ENCODE measurements around the gene SRGAP1.

SRGAP1 gene

GRCh38 chr12:64083285-64084210 lies 239.0 kb downstream of the SRGAP1 start:
- H3K27ac ChIP-seq (ENCODE audit: insufficient read depth in 1 of 2, low read depth in 1 of 2, low read length in 2 of 2, poor library complexity in 1 of 2, severe bottlenecking in 2 of 2) = no peak overlapping the region
- no peaks in the 10 kb centered on the region for H3K27me3 ChIP-seq (replicated peaks in 2 of 5; ENCODE audit: control insufficient read depth in 4 of 5, insufficient read depth in 5 of 5, low read length in 4 of 5)
- H3K36me3 ChIP-seq (ENCODE audit: control insufficient read depth in 4 of 4, insufficient read depth in 4 of 4, low read length in 3 of 4) = no peaks in the 10 kb centered on the region
- POLR2A ChIA-PET = no interaction called here
- peak in 2 of 3 donors; percentile 3 to 21 for DNase-seq
- CTCF ChIA-PET = no interaction called here
- WGBS (ENCODE audit: insufficient coverage) = 28% methylated on average over 3 of the region's 6 CpGs
- H3K4me1 ChIP-seq (ENCODE audit: control extremely low read depth in 1 of 4, control insufficient read depth in 4 of 4, insufficient read depth in 4 of 4, low read length in 3 of 4) = peaks cover 0 to 10% (median 5%) of the 10 kb centered on the region in 4 experiments
- no peaks in the 10 kb centered on the region for H3K9me3 ChIP-seq (ENCODE audit: control extremely low read depth in 1 of 5, control insufficient read depth in 4 of 5, insufficient read depth in 2 of 5, low read depth in 1 of 5, low read length in 4 of 5)
- no peak overlapping the region for H3K4me3 ChIP-seq (ENCODE audit: control insufficient read depth in 1 of 7, extremely low read depth in 1 of 7, insufficient read depth in 4 of 7, low read depth in 2 of 7, low read length in 6 of 7)

GRCh38 chr12:64085154-64085553 lies 240.7 kb downstream of the SRGAP1 start:
- Histone ChIP-seq H3K27me3 (replicated peaks in 2 of 5; ENCODE audit: control insufficient read depth in 4 of 5, insufficient read depth in 5 of 5, low read length in 4 of 5) (no peaks in the 10 kb centered on the region), H3K9me3 (ENCODE audit: control extremely low read depth in 1 of 5, control insufficient read depth in 4 of 5, insufficient read depth in 2 of 5, low read depth in 1 of 5, low read length in 4 of 5) (no peaks in the 10 kb centered on the region), H3K4me1 (ENCODE audit: control extremely low read depth in 1 of 4, control insufficient read depth in 4 of 4, insufficient read depth in 4 of 4, low read length in 3 of 4) (peaks cover 0 to 21% (median 7%) of the 10 kb centered on the region in 4 experiments), H3K27ac (ENCODE audit: insufficient read depth in 1 of 2, low read depth in 1 of 2, low read length in 2 of 2, poor library complexity in 1 of 2, severe bottlenecking in 2 of 2) (no peak overlapping the region), H3K4me3 (ENCODE audit: control insufficient read depth in 1 of 7, extremely low read depth in 1 of 7, insufficient read depth in 4 of 7, low read depth in 2 of 7, low read length in 6 of 7) (no peak overlapping the region), H3K36me3 (ENCODE audit: control insufficient read depth in 4 of 4, insufficient read depth in 4 of 4, low read length in 3 of 4) (no peaks in the 10 kb centered on the region)
- DNase-seq = no peak
- WGBS (ENCODE audit: insufficient coverage) = 100% methylated on average over 2 of the region's 4 CpGs
- CTCF ChIA-PET = no interaction called here
- POLR2A ChIA-PET = no interaction called here

- no peak overlapping the region for H3K27ac ChIP-seq (ENCODE audit: insufficient read depth in 1 of 2, low read depth in 1 of 2, low read length in 2 of 2, poor library complexity in 1 of 2, severe bottlenecking in 2 of 2)
- no peaks in the 10 kb centered on the region for H3K27me3 ChIP-seq (replicated peaks in 2 of 5; ENCODE audit: control insufficient read depth in 4 of 5, insufficient read depth in 5 of 5, low read length in 4 of 5)
- H3K9me3 ChIP-seq (ENCODE audit: control extremely low read depth in 1 of 5, control insufficient read depth in 4 of 5, insufficient read depth in 2 of 5, low read depth in 1 of 5, low read length in 4 of 5) = no peaks in the 10 kb centered on the region
- ChIA-PET POLR2A (no interaction called here), CTCF (no interaction called here)
- H3K4me3 ChIP-seq (ENCODE audit: control insufficient read depth in 1 of 7, extremely low read depth in 1 of 7, insufficient read depth in 4 of 7, low read depth in 2 of 7, low read length in 6 of 7) = no peak overlapping the region
- H3K4me1 ChIP-seq (ENCODE audit: control extremely low read depth in 1 of 4, control insufficient read depth in 4 of 4, insufficient read depth in 4 of 4, low read length in 3 of 4) = peaks cover 0 to 22% (median 7%) of the 10 kb centered on the region in 4 experiments
- no peaks in the 10 kb centered on the region for H3K36me3 ChIP-seq (ENCODE audit: control insufficient read depth in 4 of 4, insufficient read depth in 4 of 4, low read length in 3 of 4)
- 100% methylated on average over 1 of the region's 4 CpGs for WGBS (ENCODE audit: insufficient coverage)
- no peak for DNase-seq
Measured at GRCh38 chr12:64085996-64086395, 241.5 kb downstream of the SRGAP1 start.

DNA sequence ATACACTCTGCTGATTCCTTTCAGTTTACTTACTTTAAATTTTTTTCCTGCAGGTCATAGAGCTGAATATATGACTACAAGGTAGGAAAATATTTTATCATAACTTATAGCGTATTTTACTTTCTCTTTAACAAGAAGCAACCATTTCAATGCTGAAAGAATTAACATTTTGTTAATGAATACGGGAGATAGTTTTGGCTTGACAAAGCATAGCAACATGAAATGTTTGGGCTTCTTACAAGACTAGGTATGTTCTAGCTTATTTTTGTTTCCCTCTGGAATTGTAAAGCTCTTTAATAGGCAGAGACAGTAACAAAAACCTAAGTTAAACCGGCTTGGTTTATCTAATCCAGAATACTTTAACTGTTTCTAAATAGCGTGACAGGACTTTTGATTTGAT lies 242.4 kb downstream of the SRGAP1 start:
- Histone ChIP-seq H3K9me3 (ENCODE audit: control extremely low read depth in 1 of 5, control insufficient read depth in 4 of 5, insufficient read depth in 2 of 5, low read depth in 1 of 5, low read length in 4 of 5) (no peaks in the 10 kb centered on the region), H3K36me3 (ENCODE audit: control insufficient read depth in 4 of 4, insufficient read depth in 4 of 4, low read length in 3 of 4) (no peaks in the 10 kb centered on the region), H3K27ac (ENCODE audit: insufficient read depth in 1 of 2, low read depth in 1 of 2, low read length in 2 of 2, poor library complexity in 1 of 2, severe bottlenecking in 2 of 2) (no peak overlapping the region), H3K4me1 (ENCODE audit: control extremely low read depth in 1 of 4, control insufficient read depth in 4 of 4, insufficient read depth in 4 of 4, low read length in 3 of 4) (peaks cover 0 to 22% (median 7%) of the 10 kb centered on the region in 4 experiments), H3K4me3 (ENCODE audit: control insufficient read depth in 1 of 7, extremely low read depth in 1 of 7, insufficient read depth in 4 of 7, low read depth in 2 of 7, low read length in 6 of 7) (no peak overlapping the region), H3K27me3 (replicated peaks in 2 of 5; ENCODE audit: control insufficient read depth in 4 of 5, insufficient read depth in 5 of 5, low read length in 4 of 5) (no peaks in the 10 kb centered on the region)
- CTCF ChIA-PET = no interaction called here
- POLR2A ChIA-PET = no interaction called here
- DNase-seq = no peak
- WGBS (ENCODE audit: insufficient coverage) = no CpG with 5 or more reads among the region's 4 CpGs

DNA sequence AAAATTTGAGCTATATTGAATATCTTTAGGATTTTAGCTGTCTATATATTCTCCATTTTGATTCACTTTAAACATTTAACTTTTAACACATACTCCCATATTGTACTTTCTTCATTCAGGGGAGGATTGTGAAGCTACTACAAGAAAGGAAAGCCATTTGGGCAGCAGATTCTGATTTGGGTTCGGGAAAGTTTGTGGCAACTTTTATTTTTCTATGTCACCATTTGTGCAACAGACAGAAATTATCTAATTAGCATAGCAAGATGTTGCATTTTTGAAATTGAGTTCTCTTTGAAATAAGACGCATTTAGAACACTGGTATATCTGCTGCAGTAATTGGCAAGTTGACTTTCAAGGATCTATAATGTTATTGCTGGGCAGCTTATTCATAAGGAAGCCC lies 243.3 kb downstream of the SRGAP1 start:
- POLR2A ChIA-PET = no interaction called here
- no peaks in the 10 kb centered on the region for H3K27me3 ChIP-seq (replicated peaks in 2 of 5; ENCODE audit: control insufficient read depth in 4 of 5, insufficient read depth in 5 of 5, low read length in 4 of 5)
- H3K4me1 ChIP-seq (ENCODE audit: control extremely low read depth in 1 of 4, control insufficient read depth in 4 of 4, insufficient read depth in 4 of 4, low read length in 3 of 4) = peaks cover 0 to 22% (median 7%) of the 10 kb centered on the region in 4 experiments
- H3K27ac ChIP-seq (ENCODE audit: insufficient read depth in 1 of 2, low read depth in 1 of 2, low read length in 2 of 2, poor library complexity in 1 of 2, severe bottlenecking in 2 of 2) = no peak overlapping the region
- CTCF ChIA-PET = no interaction called here
- no CpG with 5 or more reads among the region's 2 CpGs for WGBS (ENCODE audit: insufficient coverage)
- H3K36me3 ChIP-seq (ENCODE audit: control insufficient read depth in 4 of 4, insufficient read depth in 4 of 4, low read length in 3 of 4) = no peaks in the 10 kb centered on the region
- no peaks in the 10 kb centered on the region for H3K9me3 ChIP-seq (ENCODE audit: control extremely low read depth in 1 of 5, control insufficient read depth in 4 of 5, insufficient read depth in 2 of 5, low read depth in 1 of 5, low read length in 4 of 5)
- H3K4me3 ChIP-seq (ENCODE audit: control insufficient read depth in 1 of 7, extremely low read depth in 1 of 7, insufficient read depth in 4 of 7, low read depth in 2 of 7, low read length in 6 of 7) = no peak overlapping the region
- DNase-seq = no peak

GRCh38 chr12:64088431-64089349 lies 244.2 kb downstream of the SRGAP1 start:
- CTCF ChIA-PET = interaction anchor here (0.5 to 0.8 kb wide), 2 partner anchors 8 to 239 kb away, joined by 3 read pairs; no protein-coding TSS in a partner anchor
- Histone ChIP-seq H3K4me1 (ENCODE audit: control extremely low read depth in 1 of 4, control insufficient read depth in 4 of 4, insufficient read depth in 4 of 4, low read length in 3 of 4) (peaks cover 0 to 22% (median 7%) of the 10 kb centered on the region in 4 experiments), H3K36me3 (ENCODE audit: control insufficient read depth in 4 of 4, insufficient read depth in 4 of 4, low read length in 3 of 4) (no peaks in the 10 kb centered on the region), H3K27me3 (replicated peaks in 2 of 5; ENCODE audit: control insufficient read depth in 4 of 5, insufficient read depth in 5 of 5, low read length in 4 of 5) (no peaks in the 10 kb centered on the region), H3K9me3 (ENCODE audit: control extremely low read depth in 1 of 5, control insufficient read depth in 4 of 5, insufficient read depth in 2 of 5, low read depth in 1 of 5, low read length in 4 of 5) (no peaks in the 10 kb centered on the region), H3K4me3 (ENCODE audit: control insufficient read depth in 1 of 7, extremely low read depth in 1 of 7, insufficient read depth in 4 of 7, low read depth in 2 of 7, low read length in 6 of 7) (no peak overlapping the region), H3K27ac (ENCODE audit: insufficient read depth in 1 of 2, low read depth in 1 of 2, low read length in 2 of 2, poor library complexity in 1 of 2, severe bottlenecking in 2 of 2) (no peak overlapping the region)
- WGBS (ENCODE audit: insufficient coverage) = 78% methylated on average over 12 of the region's 12 CpGs
- POLR2A ChIA-PET = no interaction called here
- peak; percentile 54 to 85 (median 82) for DNase-seq

GRCh38 chr12:64090047-64090446 lies 245.5 kb downstream of the SRGAP1 start:
- ChIA-PET POLR2A (no interaction called here), CTCF (no interaction called here)
- Histone ChIP-seq H3K27ac (ENCODE audit: insufficient read depth in 1 of 2, low read depth in 1 of 2, low read length in 2 of 2, poor library complexity in 1 of 2, severe bottlenecking in 2 of 2) (no peak overlapping the region), H3K9me3 (ENCODE audit: control extremely low read depth in 1 of 5, control insufficient read depth in 4 of 5, insufficient read depth in 2 of 5, low read depth in 1 of 5, low read length in 4 of 5) (no peaks in the 10 kb centered on the region), H3K36me3 (ENCODE audit: control insufficient read depth in 4 of 4, insufficient read depth in 4 of 4, low read length in 3 of 4) (no peaks in the 10 kb centered on the region), H3K4me3 (ENCODE audit: control insufficient read depth in 1 of 7, extremely low read depth in 1 of 7, insufficient read depth in 4 of 7, low read depth in 2 of 7, low read length in 6 of 7) (no peak overlapping the region), H3K4me1 (ENCODE audit: control extremely low read depth in 1 of 4, control insufficient read depth in 4 of 4, insufficient read depth in 4 of 4, low read length in 3 of 4) (peaks cover 0 to 22% (median 7%) of the 10 kb centered on the region in 4 experiments), H3K27me3 (replicated peaks in 2 of 5; ENCODE audit: control insufficient read depth in 4 of 5, insufficient read depth in 5 of 5, low read length in 4 of 5) (no peaks in the 10 kb centered on the region)
- WGBS (ENCODE audit: insufficient coverage) = no CpG with 5 or more reads among the region's 1 CpG
- DNase-seq = no peak
